Measurements from ENCODE around the gene ZNF638. TPM values are rescaled to one million over a fixed set of nuclear protein-coding genes. Genes with fewer than 3 reads are reported as not detected.

ZNF638 gene, protein sequence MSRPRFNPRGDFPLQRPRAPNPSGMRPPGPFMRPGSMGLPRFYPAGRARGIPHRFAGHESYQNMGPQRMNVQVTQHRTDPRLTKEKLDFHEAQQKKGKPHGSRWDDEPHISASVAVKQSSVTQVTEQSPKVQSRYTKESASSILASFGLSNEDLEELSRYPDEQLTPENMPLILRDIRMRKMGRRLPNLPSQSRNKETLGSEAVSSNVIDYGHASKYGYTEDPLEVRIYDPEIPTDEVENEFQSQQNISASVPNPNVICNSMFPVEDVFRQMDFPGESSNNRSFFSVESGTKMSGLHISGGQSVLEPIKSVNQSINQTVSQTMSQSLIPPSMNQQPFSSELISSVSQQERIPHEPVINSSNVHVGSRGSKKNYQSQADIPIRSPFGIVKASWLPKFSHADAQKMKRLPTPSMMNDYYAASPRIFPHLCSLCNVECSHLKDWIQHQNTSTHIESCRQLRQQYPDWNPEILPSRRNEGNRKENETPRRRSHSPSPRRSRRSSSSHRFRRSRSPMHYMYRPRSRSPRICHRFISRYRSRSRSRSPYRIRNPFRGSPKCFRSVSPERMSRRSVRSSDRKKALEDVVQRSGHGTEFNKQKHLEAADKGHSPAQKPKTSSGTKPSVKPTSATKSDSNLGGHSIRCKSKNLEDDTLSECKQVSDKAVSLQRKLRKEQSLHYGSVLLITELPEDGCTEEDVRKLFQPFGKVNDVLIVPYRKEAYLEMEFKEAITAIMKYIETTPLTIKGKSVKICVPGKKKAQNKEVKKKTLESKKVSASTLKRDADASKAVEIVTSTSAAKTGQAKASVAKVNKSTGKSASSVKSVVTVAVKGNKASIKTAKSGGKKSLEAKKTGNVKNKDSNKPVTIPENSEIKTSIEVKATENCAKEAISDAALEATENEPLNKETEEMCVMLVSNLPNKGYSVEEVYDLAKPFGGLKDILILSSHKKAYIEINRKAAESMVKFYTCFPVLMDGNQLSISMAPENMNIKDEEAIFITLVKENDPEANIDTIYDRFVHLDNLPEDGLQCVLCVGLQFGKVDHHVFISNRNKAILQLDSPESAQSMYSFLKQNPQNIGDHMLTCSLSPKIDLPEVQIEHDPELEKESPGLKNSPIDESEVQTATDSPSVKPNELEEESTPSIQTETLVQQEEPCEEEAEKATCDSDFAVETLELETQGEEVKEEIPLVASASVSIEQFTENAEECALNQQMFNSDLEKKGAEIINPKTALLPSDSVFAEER (N-terminal part only)
- total RNA-seq, result 100 to 1,000 TPM in 1 of 10 donors, 10 to 100 TPM in 9; 68.4 to 100 (median 82.8) TPM
- 100 to 1,000 TPM in 1 of 2 donors, 10 to 100 TPM in 1; 45.2 to 219 TPM for polyA plus RNA-seq
- long read RNA-seq, donor 1, full-length matches to known transcripts, result 7 of 71 reads
- long read RNA-seq, donor 1, partial matches to known transcripts, result 28 of 71 reads
- long read RNA-seq, donor 1, other reads (novel, unspliced or antisense), result 36 of 71 reads
- long read RNA-seq, donor 2, full-length matches to known transcripts, result 5 of 69 reads
- long read RNA-seq, donor 2, partial matches to known transcripts, result 35 of 69 reads
- long read RNA-seq, donor 2, other reads (novel, unspliced or antisense), result 29 of 69 reads
- long read RNA-seq, donor 3, full-length matches to known transcripts, result 17 of 205 reads
- long read RNA-seq, donor 3, partial matches to known transcripts, result 131 of 205 reads
- long read RNA-seq, donor 3, other reads (novel, unspliced or antisense), result 57 of 205 reads

DNA sequence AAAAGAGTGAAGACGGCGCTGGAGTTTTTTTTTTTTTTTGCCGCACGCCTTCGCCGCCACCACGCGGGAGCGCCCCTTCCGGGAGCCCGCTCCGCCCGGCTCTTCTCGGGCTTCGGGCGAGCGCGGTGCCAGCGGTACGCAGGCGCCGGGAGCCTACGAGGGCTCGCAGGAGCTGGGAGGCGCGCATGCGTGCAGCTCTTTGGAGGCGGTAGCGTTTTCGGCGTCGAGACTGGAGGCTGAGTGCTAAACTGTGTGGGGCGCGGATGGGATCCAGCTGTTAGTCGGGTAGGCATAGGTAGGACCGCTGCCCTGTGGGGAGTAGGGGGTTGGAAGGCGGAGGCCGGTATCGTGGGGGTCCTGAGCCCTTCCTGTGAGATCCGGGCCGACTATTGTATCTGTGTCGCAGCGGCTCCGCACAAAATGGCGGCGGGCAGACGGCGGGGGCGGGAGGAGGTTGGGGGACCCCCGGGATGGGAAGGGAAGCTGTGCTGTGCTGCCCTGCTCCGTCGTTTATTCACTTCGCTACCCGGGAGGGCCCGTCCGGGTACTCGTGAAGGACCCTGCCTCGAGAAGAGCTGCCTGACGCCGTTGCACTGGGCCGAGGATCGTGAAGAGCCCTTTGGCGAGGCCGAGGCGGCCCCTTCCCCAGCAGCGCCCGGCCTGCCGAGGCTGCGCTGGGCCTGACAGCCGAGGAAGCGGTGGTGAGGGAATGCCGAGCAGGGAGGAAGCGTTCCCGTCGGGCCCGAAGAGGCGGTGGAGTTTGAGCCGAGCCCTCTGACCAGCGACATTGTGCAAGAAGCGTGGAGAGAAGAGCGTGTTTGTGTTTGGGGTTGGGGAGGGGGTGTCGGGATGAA, at the start of gene ZNF638:
Gene ZNF638, plus strand, starts transcription at position 202 of the 854 bp plus-strand sequence. CDS start 17,173 bp downstream, outside the sequence.
- Histone ChIP-seq H3K27me3 (no peaks in the 10 kb centered on the region), H3K4me1 (peaks cover 3 to 52% (median 41%) of the 10 kb centered on the region in 9 donors), H3K36me3 (peaks cover 0 to 11% (median 0%) of the 10 kb centered on the region in 9 donors), H3K27ac (peak within 1 kb of the TSS; percentile 80 to 96 (median 92)), H3K4me3 (peak within 1 kb of the TSS; percentile 71 to 97 (median 84)), H3K9me3 (peaks cover 0 to 6% (median 0%) of the 10 kb centered on the region in 11 donors)
- ATAC-seq (peak; percentile 99), DNase-seq (peak; percentile 92 to 95)
- TF ChIP-seq, protein P1, sequence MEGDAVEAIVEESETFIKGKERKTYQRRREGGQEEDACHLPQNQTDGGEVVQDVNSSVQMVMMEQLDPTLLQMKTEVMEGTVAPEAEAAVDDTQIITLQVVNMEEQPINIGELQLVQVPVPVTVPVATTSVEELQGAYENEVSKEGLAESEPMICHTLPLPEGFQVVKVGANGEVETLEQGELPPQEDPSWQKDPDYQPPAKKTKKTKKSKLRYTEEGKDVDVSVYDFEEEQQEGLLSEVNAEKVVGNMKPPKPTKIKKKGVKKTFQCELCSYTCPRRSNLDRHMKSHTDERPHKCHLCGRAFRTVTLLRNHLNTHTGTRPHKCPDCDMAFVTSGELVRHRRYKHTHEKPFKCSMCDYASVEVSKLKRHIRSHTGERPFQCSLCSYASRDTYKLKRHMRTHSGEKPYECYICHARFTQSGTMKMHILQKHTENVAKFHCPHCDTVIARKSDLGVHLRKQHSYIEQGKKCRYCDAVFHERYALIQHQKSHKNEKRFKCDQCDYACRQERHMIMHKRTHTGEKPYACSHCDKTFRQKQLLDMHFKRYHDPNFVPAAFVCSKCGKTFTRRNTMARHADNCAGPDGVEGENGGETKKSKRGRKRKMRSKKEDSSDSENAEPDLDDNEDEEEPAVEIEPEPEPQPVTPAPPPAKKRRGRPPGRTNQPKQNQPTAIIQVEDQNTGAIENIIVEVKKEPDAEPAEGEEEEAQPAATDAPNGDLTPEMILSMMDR (IDR thresholded peaks at IDR 0.05), result peak; percentile 62 to 92 (median 84)
- intact Hi-C loops (cut with DNase I), result loop anchor here in 7 of 10 donors (1.0 to 5.0 kb wide), 9 partner anchors 35 to 110 kb away; partner anchors contain the start of gene PAIP2B (in 2 of the 7)
- 0 to 1% methylated on average over 82 of the region's 82 CpGs for WGBS, 2 donors

DNA sequence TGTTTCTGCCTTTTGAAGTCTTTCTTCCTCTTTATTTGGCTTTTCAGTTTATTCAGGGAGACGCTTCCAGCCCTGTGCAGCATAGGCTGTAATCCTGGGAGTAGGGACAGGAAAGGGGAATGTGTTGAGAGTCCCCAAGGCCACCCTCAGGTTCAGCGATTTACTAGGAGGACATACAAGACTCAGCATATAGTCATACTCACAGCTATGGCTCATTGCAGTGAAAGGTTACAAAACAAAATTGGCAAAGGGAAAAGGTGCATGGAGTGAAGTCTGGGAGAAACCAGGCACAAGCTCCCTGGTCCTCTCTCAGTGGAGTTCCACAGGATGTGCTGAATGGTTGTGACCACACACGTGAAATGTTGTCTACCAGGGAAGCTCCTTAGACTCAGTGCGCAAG, 49.6 kb upstream of the ZNF638 start:
- Histone ChIP-seq H3K9me3 (no peaks in the 10 kb centered on the region), H3K27ac (peak overlapping the region in 9 of 10 donors; percentile 14 to 92 (median 51))

More for the DNA sequence above, 49.6 kb upstream of the ZNF638 start:
- intact Hi-C loops (cut with DNase I), result loop anchor here in 1 of 10 donors (5.0 kb wide), 1 partner anchor 50 kb away; the partner anchor contains the start of gene ZNF638
- Histone ChIP-seq H3K4me1 (peaks cover 6 to 82% (median 29%) of the 10 kb centered on the region in 9 donors), H3K36me3 (no peaks in the 10 kb centered on the region), H3K27me3 (peaks cover 0 to 24% (median 0%) of the 10 kb centered on the region in 7 donors), H3K4me3 (no peak overlapping the region)
- TF ChIP-seq, protein P1 (IDR thresholded peaks at IDR 0.05), result no peak
- peak in 2 of 8 donors; percentile 5 to 41 for ATAC-seq
- no peak for DNase-seq
- WGBS, 2 donors, result 67 to 76% methylated on average over 4 of the region's 4 CpGs

Data from heart right ventricle (tissue), 16 donors.